T-helper 1 cell (primary cell): ENCODE measurements around the gene SOCS6.
"Not testable (repeated sequence)": the region's sequence is repeated elsewhere in the genome, so short reads cannot be mapped to it uniquely, and the experiment has no call there.

Experiments used
- DNase-seq, 5 donors: peaks; one replicate each; pipeline ENCODE4 v3.0.0-alpha.2; 2012 to 2020
- total RNA-seq, 4 donors: gene quantifications; one replicate each; lab custom pipeline; 2026; lab: John Stamatoyannopoulos, UW

SOCS6 gene
- 1.0 to 4.3 (median 2.4) reads per million in 4 donors for total RNA-seq

- DNase-seq: peak in 3 of 5 donors; percentile 7 to 54 (median 17)
Observed at GRCh38 chr18:70288851-70289328, at the start of gene SOCS6. TSS of gene SOCS6 (plus strand) at chr18:70289045. CDS start at chr18:70324669, 35,624 bp downstream.

DNA sequence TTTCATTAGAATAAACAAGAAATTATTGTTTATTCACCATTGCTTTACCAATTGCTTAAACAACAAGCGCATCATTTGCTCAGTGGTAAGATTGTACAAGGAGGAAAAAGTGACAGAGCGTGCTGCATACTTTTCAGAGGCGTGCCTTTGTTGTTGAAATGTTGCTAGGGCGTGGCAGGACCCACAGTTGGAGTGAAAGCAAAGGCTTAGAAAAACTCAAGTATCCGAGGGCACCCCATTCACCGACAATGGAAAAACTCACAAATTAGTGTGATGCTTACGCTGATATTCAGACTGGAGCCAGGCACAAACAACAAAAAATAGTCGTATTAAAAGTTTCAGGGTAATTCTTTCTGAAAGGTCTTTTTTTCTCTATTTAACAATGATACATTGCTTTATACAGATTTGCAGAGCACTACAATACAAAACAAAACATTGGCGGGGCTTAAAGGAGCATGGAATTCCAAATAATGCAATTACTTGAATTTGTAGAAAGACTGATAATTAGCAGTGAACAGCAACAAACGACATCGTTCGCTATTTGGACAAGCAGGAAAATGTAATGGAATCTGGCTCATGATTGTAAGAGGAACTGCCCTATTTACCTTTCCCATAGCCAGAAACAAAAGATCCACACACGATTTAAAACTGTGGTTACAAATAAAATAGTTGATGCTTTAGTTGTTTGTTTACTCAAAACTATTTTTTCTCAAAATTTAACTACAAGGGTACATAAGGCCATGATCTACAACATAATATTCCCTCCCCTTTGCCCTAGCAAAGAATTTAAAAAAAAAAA lies 45.5 kb upstream of the SOCS6 start:
- DNase-seq: no peak

GRCh38 chr18:70246061-70246466 lies 42.8 kb upstream of the SOCS6 start:
- no peak for DNase-seq

- no peak for DNase-seq
Observed at GRCh38 chr18:70249118-70249517, 39.7 kb upstream of the SOCS6 start.

DNA sequence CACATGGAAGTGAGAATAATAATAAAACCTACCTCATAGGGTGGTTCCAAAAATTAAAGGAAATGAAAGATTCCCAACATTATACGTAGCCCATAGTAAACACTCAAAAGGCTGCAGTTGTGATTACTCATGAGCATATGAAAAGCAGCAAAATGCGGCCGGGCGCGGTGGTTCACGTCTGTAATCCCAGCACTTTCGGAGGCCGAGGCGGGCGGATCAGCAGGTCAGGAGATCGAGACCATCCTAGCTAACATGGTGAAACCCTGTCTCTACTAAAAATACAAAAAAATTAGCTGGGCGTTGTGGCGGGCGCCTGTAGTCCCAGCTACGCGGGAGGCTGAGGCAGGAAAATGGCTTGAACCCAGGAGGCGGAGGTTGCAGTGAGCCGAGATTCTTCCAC lies 39.0 kb upstream of the SOCS6 start:
- not testable (repeated sequence) for DNase-seq

GRCh38 chr18:70250781-70251180 lies 38.1 kb upstream of the SOCS6 start:
- no peak for DNase-seq

DNA sequence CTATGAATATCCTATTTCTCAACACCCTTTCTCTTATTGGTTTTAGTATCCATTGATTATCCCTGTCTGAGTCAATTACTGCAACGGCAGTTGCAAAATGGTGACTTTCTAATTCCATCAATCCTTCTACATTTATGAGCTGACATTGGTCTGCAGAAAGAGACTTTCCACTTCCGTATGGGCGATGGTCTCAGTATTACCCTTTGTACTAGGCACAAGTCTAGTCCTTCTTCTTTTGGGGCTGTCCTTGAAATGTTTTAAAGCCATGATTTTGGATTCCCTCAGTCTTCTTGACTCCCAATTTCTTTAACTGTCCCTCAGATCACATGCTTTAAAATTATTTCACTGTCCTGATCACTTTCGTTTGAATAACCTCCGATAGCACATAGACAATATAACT lies 32.7 kb upstream of the SOCS6 start:
- no peak for DNase-seq

- DNase-seq: no peak
Observed at GRCh38 chr18:70256994-70257393, 31.9 kb upstream of the SOCS6 start.

DNA sequence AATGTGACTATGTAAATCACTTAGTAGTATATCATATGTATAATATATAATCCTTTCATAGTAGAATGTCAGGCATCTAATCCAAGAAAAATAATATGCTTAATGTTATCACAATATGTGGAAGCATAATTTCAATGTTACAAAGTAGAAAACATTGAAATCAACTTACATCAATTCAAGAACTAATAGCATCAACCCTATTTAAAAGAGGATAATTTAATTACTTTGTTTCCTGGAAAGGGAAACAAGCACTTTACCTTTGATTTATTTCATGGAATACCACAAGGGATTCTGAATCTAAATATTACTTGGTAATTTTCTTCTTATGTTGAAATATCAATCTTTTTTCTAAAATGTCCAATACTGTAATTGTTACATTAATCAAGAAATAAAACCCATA lies 30.6 kb upstream of the SOCS6 start:
- no peak for DNase-seq

DNA sequence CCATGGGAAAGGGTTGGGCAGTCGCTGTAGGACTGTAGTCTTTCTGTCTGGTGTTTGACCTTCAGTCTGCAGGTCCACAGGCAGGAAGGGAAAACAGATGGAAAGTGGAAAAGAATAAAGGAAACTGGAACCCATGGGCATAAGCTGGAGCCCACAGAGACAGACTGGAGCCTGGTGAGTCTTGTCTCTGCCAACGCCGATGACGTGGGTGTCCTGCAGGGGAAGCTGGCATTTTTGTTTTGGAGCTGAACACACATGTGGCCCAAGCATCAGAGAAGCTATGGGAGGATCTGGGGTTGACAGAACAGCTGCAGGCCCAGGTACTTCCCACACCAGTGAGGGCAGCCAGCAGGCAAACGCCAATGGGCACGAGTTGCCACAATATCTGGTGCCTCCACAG lies 28.2 kb upstream of the SOCS6 start:
- DNase-seq: no peak

DNA sequence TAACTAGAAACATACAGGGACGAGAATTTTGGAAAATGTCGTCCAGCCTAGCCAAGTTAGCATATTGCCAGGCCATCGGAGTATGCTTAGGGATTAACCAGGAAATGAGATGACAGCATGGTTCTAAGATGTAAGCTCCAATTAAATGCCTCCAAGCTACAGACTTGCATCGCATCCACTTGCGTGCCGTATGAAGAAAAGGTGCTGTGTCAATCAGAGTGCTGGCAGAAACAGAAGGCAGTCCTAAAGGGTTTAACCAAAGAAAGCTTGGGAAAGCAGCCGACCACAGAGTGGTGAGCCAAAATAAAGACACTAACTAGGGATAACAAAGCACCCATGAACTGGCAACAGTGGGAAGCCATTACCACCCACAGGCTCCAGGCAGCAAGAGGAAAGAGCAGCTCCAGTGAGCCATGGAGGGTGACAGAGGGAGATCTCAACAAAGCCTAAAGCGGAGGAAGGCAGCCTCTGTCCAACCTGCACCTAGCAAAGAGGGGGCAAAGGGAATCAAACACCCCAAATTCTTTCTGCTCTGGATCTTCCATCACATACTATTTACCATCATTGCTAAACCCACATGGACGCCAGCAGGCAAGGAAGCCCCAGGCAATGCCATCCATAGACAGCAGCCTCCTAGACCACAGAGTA lies 27.6 kb upstream of the SOCS6 start:
- no peak for DNase-seq

- DNase-seq: no peak
Observed at GRCh38 chr18:70263336-70263735, 25.5 kb upstream of the SOCS6 start.

DNA sequence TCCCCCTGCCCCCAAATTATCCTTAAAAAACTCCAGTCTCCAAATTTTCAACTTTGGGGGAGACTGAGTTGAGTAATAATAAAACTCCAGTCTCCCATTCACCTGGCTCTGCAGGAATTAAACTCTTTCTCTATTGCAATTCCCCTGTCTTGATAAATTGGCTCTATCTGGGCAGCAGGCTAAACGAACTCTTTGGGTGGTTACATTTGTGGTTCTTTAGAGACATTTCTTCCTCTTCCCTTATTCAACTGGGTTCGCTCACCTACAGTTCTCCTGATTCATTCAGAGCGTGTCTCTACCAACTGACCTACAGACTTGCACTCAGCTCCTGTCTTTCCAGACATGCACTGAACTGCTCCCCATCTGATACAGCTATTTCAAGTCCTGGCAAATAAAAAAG lies 17.1 kb upstream of the SOCS6 start:
- no peak for DNase-seq

DNA sequence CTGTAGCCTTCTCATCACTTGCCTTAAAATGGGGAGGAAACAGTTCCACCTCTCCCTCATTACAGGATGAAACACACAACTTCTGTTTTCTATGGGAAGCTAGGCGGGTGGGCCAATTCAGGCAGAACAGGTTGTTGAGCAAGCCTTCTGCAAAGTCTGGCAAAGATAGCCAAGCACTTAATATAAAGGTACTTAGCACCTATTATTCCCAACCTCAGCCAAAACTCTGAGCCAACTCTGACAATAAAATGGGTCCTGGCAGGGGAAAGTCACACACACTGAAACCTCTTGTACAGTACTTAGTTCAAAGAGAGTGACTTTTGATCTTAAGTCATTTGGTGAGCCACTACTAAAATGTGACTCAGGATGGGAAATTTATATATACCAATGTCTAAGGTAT lies 15.8 kb upstream of the SOCS6 start:
- DNase-seq: no peak

DNA sequence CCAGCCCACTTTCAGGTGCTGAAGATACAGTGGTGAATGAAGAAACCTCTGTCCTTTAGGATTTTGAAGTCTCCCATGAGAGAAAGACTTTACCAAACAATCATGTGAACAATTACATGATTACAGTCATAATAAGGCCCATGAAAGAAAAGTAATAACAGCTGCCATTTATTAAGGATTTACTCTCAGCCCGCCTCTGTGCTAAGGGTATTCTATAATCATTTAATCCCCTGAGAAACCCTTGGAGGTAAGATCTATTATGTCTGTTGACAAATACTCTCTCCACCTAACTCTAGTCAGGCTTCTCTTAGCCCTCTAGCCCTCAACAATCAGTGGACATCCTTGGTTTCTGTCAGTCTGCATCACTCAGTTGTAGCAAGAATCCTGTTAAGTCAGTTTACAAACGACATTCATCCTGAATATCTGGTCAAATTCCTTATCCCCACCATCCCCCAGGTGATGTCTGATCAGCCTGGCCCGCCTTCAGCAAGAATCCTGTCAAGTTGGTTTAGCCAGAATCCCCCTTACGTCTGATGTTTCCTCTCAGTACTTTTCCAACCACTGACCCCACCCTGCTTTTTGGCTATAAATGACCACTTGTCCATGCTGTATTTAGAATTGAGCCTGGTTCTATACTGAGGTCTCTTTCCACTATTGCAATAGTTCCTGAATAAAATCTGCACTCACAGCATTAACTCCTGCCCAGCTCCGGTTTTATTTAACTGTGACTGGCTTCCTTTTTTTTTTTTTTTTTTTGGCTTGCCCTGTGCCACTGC lies 12.2 kb upstream of the SOCS6 start:
- DNase-seq: no peak

DNA sequence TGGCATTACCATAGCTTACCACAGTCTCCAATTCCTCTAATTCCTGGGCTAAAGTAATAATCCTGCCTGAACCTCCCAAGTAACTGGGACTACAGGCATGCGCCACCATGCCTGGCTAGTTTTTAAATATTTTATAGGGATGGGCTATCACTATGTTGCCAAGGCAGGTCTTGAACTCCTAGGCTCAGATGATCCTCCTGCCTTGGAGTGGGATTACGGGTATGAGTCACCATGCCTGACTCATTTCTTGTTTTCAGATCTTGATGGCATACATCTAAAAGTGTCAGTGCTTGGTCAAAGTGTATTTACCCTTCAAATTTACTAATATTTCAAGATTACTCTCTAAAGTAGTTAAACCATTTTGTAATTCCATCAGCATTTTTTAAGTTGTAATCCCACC lies 9.4 kb upstream of the SOCS6 start:
- DNase-seq: no peak

DNA sequence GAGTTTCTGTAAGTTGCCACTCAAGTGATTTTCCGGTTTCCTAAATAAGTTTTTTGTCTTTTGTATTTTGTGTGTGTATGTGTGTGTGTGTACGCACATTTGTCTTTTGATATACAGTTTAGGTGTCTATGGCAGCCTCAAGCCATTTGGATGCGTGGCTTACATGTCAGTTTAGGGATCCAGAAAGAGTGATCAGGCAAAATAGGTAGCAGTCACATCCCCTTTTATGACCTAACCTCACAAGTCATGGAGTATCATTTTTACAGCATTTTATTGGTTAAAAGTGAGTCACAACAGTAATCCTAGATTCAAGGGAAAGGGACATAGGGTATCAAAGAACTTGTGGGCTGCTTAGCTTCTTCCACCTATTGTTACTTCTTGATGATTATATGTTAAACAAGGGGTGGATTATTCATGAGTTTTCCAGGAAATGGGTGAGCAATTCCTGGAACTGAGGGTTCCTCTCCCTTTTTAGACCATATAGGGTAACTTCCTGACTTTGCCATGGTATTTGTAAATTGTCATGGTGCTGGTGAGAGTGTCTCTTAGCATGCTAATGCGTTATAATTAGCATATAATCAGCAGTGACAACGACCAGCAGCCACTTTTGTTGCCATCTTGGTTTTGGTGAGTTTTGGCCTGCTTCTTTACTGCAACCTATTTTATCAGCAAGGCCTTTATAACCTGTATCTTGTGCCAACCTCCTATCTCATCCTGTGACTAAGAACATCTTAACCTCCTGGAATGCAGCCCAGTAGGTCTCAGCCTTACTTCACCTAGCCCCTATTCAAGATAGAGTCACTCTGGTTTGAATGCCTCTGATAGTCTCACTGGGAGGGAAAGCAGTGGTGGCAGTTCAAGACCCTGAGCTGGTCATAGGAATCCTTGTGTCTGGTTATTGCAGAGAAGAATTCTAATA lies 8.6 kb upstream of the SOCS6 start:
- no peak for DNase-seq

DNA sequence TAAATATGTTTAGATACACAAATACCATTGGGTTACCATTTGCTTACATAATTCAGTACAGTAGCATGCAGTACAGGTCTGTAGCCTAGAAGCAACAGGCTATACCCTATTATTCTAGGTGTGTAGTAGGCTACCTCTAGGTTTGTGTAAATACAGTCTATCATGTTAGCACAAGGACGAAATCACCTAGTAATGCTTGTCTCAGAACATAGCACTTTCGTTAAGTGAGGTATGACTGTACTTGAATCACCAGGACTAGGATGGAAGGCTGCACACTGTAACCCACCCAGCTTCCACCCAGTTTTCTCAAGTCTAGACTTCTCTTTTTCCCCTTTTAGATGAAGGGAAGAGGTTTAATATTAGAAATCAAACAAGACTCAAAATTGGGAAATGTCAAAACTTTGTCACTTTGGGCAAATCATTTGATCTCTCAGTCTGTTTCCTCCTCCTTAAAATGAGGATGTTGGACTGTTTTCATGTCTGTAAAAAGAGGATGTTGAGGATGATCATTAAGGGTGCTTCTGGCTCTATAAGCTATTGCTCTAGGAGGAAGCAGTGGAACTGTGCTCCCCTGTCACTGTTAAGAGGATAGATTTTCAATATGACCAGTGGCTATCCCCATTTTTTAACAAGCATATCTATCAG lies 3.7 kb upstream of the SOCS6 start:
- DNase-seq: no peak

- DNase-seq: no peak
Observed at GRCh38 chr18:70287731-70288130, 1.1 kb upstream of the SOCS6 start.

- no peak for DNase-seq
Observed at GRCh38 chr18:70288171-70288850, 534 bp upstream of the SOCS6 start.
